Activated naive CD4-positive, alpha-beta T cell (primary cell): Measurements from ENCODE around the gene XRCC3.

Experiments
- DNase-seq, 4 experiments: peaks; one replicate each; lab custom pipeline; 2025; lab: John Stamatoyannopoulos, UW

Gene XRCC3

DNA sequence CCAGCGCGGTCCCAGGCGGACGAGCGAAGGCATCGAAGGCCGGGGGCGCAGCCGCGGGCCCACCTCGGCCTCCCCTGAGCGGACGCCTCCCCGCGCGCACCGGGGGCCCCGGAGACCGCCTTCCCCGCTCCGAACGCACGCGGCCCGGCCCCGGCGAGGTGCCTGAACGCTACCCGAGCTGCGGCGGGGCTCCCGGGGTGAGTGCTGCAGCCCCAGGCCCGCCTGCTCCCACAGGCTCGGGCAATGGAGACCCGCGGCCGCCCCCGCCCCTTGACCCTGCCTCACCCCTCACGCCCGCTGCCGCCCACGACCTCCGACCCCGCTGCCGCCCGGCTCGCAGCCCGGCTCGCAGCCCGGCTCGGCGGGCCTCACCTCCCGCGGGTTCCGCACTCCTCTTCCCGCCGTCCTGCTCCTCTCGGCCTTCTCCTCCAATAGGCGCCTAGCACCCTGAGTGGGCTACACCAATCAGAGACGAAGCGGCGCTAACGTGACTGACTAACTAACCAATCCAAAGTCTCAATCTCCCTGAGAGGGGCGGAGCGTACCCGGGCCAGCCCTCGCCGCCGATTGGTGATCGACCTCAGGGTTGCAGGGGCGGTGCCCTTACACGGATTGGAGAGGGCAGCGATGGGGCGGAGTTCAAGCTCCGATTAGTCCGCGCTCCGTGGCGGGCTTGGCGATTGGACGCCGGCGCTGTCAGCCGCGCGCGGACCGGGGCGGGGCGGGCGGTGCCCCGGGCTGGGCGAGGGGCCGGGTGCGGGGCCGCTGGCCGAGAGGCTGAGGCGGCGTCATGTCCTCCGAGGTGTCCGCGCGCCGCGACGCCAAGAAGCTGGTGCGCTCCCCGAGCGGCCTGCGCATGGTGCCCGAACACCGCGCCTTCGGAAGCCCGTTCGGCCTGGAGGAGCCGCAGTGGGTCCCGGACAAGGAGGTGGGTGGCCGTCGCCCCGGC is at the start of gene XRCC3, which contains the start of gene ZFYVE21:
Gene XRCC3 (minus strand): TSS at position 400 of the 949 bp plus-strand sequence. CDS start 4,364 bp downstream, outside the sequence.
Gene ZFYVE21 (plus strand): TSS at position 759 of the 949 bp plus-strand sequence. CDS start 32 bp downstream, at position 791.
- DNase-seq, result peak; percentile 97 to 99 (median 98)

DNA sequence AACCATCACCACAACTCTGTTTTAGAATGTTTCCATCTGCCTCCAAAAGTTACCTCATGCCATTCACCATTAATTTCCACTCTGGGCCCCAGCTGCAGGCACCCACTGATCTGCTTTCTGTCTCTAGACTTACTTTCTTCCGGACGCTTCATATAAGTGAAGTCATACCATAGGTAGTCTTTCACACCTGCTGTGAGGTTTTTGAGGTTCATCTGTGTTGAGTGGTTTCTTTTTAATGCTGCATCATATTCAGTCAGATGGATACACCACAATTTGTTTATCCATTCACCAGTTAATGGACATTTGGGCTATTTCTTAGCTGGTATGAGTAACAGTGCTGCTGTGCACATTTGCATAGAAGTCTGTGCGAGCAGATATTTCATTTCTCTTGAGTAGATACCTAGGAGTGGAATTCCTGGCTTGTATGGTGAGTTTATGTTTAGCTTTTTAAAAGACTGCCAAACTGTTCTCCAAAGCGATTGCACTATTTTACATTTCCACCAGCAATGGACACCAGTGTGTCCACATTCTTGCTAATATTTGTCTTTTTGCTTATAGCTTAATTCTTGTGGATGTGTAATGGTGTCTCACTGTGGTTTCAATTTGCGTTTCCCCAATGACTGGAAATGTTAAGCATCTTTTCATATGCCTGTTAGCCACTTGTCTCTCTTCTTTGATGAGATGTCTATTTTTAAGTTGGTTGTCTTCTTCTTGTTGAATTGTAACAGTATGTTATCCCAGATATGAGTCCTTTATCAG is 48.7 kb upstream of the XRCC3 start:
- DNase-seq, result no peak

DNA sequence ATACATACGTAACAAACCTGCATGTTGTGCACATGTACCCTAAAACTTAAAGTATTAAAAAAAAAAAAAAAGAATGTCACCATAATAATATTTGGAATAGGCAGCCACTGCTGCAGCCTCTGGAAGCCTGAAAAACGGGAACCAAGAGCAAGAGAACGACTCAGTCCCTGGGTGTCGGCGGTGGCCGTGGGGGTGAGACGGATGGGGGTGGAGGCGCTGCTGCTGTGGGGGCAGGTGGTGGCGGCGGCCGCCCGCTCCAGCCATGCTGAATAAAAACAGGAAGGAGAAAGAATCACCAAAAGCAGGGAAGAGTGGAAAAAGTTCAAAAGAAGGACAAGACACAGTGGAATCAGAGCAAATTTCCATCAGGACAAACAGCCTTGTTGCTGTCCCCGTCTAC is 47.3 kb upstream of the XRCC3 start:
- no peak for DNase-seq

- no peak for DNase-seq
Measured at GRCh38 chr14:103762036-103762435, 46.8 kb upstream of the XRCC3 start.

DNA sequence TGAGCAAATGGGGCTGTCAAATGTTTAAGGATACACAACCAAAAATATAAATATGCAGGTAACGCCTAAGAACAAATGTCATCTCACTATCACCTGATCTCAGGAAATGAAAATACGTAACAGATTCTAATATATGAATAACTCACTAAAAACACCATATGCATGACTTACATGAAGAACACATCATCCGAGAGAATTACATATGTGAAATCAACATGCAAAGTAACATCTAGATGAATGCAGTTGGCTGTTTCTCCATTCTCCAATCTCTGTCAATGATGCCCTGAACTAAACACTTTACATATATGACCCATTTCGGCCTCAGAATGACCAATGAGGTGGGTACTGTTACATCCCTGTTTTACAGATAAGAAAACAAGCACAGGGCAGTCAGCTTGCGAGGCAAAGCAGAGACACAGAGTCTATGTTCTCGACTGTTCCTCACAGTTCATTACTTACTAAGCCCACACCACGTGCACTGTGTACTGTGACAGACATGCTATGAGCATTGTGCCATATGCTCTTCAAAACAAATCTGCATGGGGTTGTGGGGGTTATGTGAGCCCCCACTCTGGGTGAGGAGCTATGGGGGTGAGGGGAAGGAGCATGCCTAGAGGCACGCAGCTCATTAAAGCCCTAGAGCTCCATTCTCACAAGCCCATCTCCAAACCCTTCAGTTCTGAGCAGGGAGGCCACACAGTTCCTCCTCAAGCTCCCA is 43.0 kb upstream of the XRCC3 start:
- DNase-seq, result no peak

DNA sequence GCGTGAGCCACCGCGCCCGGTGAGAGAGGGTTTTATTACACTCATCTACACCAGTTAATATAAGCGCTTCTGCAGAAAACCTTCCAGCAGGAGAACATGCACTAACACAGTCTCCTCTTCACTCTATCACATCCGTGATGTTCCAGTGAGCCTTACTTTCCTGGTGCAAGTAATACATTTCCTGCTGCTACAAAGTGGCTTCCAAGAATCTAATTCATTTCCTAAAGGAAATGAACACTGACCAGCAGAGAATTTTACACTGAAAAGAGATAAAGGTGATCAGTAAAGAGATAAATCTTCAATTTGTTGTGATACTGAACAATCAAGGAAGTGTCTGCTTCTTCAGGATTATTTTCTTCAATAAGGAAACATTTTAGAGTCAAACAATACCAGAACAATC is 39.8 kb upstream of the XRCC3 start:
- DNase-seq, result no peak

DNA sequence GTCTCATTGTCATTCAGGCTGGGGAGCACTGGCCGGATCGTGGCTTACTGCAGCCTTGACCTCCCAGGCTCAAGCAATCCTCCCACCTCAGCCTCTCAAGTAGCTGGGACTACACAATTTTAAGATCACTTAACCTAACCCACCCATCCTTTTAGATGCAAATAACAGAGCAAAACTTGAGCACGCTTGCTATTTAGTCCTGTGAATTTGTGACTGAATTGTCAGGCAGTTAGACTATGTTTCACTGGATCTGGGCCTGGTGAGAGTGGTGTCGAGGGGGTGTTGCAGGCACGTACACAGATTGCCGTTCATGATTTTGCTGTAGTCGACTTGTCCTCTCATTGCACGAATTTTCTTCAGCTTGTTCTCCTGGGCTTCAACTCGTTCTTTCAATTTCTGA is 38.5 kb upstream of the XRCC3 start:
- DNase-seq, result no peak

GRCh38 chr14:103749860-103750259 is 34.6 kb upstream of the XRCC3 start:
- no peak for DNase-seq

DNA sequence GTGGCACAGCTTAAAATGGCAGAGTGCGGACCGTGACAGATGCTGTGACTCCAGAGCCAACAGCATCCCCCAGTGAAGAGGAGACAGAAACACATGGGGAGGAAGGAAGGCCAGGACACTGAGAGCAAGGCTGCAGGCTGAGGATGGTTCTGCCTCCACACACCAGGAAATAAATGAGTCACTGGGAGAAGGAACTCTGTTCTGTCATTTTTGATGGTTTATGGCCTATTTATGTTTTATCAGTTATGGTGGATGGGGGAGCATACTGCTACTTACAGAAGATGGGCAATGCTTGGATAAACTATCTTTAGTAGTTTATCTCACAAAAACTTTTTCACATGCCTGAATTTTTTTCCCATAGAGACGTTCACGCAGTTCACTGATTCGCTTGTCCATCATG is 34.2 kb upstream of the XRCC3 start:
- DNase-seq, result no peak

GRCh38 chr14:103748534-103748857 is 33.2 kb upstream of the XRCC3 start:
- peak in 2 of 4 experiments; percentile 36 to 59 for DNase-seq

DNA sequence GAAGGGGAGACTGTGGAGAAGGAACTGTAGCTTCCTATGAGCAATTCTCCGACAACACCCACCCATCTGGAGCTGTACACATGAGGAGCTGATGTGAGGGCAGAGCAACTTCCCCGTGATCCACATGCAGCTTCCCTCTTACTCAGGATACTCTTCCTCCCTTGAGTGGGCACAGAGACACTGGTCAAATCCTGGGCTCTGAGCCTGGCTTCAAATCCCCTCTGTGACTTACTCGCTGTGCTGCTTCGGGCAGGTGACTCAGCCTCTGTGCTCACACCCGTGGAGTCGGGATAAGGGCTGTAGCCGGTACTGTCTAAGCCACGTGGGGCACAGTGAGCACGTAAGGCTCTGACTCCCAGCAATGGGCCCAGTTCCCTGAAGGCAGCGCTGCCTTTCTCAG is 31.4 kb upstream of the XRCC3 start:
- DNase-seq, result no peak

DNA sequence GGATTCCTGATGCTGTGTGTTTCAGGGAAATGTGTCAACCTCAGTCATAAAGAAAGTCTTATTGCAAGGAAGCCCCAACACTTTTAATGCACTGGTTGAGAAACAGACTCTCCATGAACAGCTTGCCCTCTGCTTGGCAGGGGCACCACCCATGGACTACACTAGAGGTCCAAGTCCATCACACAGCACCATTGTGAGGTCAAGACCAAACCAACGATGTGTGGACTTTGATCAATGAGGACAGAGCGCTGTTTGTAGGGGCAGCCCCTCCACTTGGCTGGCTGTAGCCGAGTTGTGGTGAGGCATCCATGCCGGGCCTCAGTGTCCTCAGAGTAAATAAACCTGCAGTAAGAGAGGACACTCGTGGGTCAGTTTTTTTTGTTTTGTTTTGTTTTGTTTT is 30.2 kb upstream of the XRCC3 start:
- no peak for DNase-seq

- no peak for DNase-seq
Measured at GRCh38 chr14:103744621-103745395, 29.6 kb upstream of the XRCC3 start.

GRCh38 chr14:103743691-103744090 is 28.4 kb upstream of the XRCC3 start:
- no peak for DNase-seq

DNA sequence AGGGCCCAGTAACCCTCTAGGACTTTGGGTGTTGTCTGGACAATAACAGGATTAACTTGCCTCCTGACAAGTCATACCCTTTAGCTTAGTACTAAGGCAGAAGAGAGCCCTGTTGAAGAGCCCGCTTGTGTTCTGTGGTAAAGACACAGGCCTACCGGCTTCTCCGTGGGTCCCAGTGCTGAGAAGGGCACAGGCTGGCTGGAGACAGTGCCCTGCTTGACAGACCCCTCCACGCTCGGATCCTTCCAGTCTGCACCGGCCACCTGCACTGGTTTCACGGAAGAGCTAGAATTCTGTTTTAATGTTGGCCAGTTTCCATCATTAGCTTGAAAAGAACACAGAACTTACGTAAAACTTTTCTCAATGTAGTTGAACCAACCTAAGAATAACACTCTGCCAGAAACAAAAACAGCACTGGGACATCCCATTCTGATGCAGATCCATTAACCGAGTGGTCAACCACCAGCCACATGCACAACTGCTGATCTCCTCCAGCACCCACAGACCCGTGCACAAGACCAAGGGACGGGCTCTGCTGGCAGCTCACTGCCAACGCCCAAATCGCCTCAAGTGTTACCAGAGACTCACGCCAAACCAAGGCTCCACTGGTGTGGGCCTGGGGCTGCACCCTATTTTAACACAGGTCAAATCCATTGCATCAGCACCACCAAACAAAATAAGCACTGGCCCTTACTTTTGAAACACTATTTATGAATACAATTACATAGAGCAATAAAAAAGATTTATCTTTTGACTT is 27.4 kb upstream of the XRCC3 start:
- DNase-seq, result no peak

- DNase-seq, result no peak
Measured at GRCh38 chr14:103741876-103742275, 26.6 kb upstream of the XRCC3 start.

GRCh38 chr14:103740991-103741689 is 25.9 kb upstream of the XRCC3 start:
- DNase-seq, result no peak

DNA sequence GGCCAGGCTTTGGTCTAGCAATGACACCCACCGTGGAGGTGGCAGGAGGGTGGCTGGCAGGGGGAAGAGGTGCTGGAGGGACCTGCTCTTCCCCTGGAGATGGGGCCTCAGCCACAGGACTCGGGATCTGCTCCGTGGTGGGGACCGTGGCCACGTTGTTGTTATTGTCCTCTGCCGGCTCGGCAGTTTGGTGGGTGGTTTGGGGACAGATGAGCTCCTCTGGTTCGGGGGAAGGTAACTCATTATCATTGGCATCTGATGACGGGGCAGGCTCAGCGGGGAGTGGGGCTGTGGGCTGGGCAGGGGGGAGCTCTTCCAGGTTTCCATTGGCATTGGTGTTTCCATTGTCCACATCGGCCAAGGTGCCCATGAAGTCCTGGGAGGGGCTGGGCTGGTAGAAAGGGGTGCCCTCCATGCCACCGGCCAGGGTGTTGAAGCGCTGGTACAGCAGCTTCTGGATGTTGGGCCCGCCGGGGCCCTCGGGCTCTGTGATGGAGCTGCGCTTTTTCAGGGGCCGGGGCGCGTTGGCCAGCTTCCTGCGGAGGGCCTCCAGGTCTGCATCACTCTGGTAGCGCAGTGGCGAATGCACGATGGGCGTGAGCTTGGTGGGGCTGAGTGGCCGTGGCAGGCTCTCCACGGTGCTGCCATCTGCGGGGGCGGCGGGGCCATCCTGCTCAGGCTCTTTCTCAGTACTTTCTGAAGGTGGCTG is 24.7 kb upstream of the XRCC3 start:
- DNase-seq, result no peak

DNA sequence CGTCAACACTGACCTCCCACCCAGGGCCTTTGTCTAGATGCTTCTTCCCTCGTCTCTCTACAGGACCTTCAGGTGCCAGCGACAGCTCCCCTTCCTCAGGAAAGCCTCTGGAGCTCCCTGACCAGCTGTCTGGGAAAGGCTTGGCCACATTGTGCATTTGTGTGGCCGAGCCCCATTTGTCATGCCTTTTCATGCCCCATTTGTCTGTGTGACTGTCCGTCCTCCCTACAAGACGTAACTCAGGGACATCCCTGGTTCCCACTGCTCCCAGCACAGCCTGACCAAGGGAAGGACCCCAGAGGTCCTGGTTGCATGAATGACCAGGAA is 24.2 kb upstream of the XRCC3 start:
- DNase-seq, result no peak
